COLO668 (cell line): ENCODE data around the gene TMEM132D.
A peak's percentile ranks its signal among the peaks of the same experiment; 100 is the strongest.

Experiments used
- DNase-seq: peaks from one replicate; lab custom pipeline; 2025; ENCODE audit not compliant: unreplicated experiment; lab: John Stamatoyannopoulos, UW

The TMEM132D gene

DNA sequence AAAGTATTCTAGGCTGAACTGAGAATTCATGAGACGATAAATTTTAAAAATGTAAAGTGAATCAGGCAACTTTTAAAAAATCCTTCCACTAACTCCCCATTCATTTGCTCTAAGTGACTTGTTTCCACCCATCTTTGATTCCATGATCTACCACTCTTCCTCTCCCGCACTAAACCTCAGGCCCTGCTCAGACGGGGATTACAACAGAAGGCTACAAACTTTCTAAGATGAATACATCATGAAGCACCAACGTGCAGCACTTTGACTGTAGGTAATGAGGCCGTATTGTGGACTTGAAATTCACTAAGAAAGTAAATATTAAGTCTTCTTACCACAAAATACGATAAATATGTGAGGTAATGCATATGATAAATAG lies 30.0 kb downstream of the TMEM132D start:
- DNase-seq = no peak

DNA sequence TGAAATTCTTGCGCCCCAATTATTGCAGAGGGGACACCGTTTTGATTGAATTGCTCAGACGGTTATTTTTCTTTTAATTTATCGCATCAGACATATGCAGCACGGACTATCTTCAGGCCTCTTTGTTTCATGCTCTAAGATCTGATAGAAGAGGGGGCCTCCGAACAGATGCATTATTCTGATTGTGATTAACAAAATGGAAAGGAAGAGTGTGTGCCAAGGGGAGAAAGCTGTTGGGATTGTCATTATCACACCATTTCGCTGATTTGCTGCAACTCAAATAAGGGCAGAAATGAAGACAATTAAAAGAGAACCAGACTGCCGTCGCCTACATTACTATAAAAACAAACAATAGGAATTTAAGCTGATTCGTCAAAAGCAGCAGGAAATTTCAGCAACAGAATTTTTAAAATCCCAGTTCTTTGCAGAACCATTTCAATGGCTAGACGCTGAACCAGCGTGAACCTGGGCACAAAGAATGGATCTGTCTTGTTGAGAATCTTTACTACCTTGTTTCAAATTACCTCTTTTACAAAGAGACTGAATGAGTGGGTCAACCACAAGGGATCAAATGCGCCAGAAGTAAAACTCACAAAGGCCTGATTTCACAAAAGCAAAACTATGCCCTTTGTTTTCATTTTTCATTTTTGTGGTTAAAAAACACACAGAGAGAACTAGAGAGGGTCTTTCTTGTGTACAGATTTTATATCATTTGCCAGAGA lies 30.6 kb downstream of the TMEM132D start:
- no peak for DNase-seq

DNA sequence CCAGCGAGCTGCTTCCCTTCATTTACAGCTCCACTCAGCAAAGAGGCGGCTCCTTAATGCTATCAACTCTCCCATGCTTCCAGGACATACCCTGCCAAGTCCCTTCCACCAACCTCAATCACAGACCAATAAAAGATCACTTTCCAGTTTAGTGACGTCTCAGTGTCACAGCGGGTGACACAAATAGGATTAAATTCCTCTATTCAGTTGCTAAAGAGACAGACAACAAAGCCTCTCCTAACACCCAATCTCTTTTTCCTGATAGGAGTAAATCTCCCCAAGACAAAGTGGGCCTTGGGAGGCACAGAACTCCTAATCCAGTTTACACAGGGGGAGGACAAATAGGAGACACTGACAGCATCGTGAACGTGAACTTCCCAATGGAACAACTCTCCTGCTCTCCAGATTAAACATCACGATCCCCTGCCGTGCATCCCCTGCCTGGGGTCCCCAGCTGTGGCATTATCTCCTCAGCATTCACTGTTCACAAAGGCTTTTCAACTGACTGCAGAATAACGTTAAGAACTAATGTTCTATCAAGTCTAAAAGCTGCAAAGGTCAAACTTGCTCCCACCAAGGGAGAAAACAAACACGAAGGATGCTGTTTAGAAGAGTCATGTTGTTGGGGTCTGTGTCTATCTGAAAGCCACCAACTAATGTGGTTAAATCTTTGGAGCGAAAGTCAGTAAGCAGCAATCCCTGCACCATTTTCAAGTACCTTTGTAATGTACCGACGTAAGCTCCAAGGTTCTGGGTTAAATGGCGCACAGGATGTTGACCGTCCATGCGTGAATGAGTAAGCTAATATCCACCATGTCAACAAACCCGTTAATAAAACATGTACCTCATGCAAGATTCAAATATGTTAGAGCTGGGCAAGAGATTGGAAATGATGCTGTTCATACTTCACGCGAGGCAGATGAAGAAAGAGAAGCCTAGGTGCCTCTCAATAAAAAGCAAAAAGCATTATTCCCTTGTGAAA lies 31.5 kb downstream of the TMEM132D start:
- peak; percentile 30 for DNase-seq

DNA sequence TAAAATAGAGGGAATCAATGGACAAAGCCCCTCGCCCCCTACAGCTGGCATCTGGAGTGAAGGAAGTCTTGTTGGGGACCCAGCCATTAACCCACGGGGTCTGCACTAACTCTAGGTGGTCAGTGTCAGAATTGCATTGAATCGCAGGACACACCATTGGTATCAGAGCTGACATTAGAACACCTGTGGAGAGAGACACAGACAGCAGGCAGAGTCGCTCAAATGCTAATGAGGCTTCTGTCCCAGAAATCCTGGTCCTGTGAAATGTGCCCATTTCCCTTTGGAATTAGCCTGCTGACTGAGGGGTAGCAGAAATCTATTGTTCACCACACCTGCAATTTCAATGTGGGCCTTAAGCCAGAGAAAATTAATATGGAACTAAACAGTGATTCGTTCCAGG lies 33.0 kb downstream of the TMEM132D start:
- no peak for DNase-seq

DNA sequence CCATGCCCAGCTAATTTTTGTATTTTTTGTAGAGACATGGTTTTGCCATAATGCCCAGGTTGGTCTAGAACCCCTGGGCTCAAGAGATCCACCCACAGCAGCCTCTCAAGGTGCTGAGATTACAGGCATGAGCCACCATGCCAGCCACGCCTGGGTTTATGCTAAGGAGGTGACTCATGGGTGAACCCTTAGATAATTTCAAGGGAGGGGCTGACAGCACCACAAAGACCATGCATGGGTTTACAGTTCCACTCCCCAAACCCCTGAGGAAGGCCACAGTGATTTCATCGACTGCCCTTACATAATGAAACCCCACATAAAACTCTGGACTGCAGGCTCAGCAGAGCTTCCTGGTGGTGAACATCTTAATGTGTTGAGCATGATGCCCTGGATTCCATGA lies 33.7 kb downstream of the TMEM132D start:
- DNase-seq = no peak

DNA sequence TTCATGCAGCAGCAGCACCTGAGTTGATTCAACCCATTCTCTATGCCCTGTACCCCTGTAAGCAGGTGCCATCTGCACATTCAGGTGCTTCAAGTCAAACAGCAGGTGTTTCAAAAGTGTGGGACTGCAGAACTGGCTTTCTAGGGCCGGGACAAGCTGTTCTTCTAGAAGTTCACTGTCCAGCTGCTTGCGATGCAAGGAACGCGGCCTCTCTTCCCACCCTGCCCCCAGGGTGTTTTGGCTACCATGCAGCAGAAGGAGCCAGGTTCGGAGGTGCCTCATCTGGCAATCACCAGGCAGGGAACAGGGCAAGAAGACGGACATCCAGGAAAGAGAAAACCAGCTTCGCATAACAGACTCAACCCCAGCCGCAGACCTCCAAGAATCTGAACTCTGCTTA lies 35.2 kb downstream of the TMEM132D start:
- peak; percentile 15 for DNase-seq

DNA sequence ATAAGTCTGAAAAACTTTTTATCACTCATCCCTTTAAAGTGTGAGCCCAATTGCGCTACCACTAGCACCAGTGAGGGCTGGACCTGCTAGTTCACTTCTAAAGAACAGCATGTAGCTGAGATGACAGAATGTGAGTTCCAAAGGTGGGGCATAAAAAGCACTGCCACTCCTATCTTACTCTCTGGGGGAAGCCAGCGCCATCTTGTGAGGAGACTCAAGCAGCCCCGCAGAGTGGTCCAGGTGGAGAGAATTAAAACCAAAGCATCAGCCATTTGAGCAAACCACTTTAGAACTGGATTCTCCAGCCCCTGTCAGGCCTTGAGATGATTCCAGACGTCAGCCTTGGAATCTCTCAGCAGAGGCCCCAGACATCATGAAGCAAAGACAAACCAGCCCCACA lies 39.9 kb downstream of the TMEM132D start:
- no peak for DNase-seq

DNA sequence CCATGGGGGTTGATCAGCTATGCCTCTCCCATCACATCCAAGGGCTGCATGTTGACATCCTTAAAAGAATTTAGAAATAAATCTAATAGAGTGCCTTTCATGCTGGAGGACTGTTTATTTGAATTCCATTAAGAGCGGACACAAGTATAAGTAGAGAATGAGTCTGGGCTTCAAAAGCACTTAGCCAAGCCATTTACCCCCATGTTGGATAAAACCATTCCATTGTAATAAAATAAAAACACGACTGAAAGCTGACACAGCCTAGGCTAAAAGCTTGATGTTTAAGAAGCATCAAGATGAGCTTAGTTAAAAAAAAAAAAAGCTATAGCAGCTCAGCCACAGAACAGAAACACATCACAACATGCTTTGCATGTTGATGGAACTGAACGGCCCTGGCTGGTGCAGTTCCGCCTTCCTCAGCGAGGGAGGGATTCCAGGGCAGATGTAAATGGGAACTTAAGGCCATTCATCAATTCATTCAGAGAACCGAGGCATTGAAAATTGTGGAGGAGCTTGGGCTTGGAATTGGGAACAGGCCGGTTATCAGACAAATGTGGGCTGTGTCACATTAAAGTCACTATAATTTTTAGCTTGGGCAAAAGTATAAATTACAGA lies 41.2 kb downstream of the TMEM132D start:
- no peak for DNase-seq

DNA sequence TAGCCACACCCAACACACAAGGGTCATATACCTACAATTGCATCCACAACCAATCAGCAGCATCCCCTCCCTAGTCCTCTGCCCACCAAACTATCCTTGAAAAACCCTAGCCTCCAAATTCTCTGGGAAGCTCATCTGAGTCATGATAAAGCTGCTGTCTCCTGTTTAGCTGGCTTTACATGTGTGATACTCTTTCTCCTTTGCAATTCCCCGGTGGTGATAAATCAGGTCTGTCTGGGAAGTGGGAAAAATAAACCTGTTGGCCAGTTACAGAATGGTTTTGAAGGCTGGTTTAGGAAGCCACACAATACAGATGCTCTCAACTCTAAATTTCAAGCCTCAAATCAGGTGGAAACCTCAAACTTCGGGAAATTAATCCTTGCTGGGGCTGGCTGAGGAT lies 41.9 kb downstream of the TMEM132D start:
- no peak for DNase-seq

DNA sequence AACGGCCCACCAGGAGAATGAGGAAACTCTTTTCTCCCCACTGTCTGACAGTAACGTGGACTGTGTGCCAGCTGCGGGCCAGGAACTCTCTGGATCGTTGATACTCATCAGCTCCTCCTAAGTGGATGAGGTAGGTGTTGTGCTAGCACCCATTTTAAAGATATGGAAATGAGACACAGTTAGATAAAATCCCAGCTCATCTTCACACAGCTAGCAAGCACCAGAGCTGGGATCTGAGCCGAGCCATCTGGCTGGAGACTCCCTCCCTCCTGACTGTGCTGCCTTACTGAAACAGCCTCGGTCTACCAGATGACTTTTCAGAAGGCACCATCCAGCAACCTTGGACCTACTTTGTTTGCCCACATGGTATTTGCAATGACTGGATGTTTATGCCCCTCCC lies 49.2 kb downstream of the TMEM132D start:
- DNase-seq = no peak

DNA sequence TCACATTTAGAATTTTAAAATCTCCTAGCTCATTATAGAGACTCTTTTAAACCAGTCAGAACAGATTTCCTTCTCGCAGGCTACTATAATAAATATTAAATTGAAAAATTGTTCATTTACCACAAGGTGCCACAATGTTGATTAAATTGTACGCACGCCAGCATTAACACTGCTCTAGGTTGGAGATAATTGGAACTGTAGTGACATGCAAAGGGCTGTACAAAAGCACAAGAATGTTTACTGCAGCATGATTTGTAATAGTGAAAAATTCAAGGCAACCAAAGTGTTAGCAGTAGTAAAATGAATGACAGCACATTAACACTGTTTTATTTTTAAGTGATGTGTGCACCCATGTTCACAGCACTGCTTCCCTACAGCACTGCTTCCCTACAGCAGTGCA lies 52.5 kb downstream of the TMEM132D start:
- DNase-seq = no peak

DNA sequence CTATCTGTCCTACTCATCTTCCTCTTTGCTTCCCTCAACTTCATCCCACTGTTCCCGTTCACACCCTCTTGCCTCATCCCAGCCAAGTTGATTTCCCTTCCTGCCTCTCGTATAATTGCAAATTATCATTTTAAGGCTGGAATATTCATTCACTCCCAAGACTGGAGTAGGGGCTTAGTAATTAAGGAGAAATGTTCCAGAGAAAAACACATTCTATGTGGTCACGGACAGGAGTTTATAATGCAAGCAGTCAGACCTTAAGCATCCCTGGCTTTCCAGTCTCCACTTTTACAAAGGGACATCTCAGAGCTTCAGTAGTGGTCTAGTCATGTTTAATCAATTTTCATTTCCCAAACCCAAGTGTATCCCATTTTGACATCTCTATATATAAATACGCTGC lies 54.9 kb downstream of the TMEM132D start:
- DNase-seq = no peak

DNA sequence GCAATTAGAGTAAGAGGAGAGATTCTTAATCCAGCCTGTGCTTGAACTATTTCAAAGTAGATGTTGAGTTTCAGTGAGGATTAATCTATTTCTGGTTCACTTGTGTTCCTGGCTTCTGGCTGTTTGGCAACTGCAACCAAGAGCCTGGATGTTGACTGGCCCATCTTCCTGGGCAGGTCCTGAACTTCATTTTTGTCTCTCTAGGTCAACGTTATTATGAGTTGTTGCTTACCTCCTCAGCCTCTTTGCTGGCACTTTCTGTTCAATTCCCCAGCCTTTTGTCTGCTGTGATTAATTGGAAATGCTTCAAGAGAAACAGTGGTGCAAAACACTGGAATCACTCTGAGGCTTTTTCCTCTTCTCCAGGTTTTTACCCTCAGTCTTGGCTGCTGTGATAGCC lies 56.8 kb downstream of the TMEM132D start:
- no peak for DNase-seq

DNA sequence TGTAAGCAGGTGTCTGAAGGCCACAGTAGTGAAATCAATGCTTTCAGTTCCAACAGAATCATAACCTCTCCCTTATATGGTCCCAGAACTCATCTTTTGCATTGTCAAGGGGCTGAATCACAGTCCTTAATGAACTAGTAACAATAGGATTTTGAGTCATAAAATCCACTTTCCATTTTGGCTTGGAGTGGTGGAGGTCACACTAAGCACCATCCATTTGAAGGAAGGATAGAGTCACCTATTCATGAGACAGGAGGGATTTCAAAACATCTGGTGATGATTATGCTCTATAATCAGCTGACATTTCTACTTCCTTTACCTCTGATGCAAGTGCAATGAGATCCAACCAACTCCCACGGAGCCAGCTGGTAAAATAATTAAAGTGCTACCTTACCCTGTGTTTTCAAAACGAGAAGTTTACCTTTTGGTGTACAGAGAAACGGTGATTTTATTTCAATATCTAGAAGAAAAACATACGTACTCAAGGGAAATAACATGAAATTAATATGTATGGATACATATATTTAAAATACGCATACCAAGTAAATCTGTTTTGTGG lies 59.1 kb downstream of the TMEM132D start:
- DNase-seq = no peak

DNA sequence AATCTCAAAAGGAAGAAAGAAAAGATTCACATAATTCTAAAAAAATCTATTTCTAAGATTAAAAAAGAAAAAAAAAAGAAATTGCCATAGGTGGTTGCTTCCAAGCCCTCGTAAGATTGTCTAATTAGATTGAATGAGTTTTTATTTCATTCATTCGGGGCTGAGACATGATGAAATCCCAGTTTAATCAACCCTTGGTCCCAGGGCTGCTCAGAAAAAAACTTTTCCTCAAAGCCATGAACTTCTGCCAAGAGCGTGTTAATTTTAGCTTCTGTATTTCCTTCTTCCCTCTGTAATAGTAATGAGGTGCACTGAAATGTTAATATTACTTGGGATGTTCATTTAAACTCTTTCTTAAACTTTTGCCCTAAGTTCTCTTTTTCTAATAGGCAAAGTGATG lies 62.6 kb downstream of the TMEM132D start:
- DNase-seq = no peak

DNA sequence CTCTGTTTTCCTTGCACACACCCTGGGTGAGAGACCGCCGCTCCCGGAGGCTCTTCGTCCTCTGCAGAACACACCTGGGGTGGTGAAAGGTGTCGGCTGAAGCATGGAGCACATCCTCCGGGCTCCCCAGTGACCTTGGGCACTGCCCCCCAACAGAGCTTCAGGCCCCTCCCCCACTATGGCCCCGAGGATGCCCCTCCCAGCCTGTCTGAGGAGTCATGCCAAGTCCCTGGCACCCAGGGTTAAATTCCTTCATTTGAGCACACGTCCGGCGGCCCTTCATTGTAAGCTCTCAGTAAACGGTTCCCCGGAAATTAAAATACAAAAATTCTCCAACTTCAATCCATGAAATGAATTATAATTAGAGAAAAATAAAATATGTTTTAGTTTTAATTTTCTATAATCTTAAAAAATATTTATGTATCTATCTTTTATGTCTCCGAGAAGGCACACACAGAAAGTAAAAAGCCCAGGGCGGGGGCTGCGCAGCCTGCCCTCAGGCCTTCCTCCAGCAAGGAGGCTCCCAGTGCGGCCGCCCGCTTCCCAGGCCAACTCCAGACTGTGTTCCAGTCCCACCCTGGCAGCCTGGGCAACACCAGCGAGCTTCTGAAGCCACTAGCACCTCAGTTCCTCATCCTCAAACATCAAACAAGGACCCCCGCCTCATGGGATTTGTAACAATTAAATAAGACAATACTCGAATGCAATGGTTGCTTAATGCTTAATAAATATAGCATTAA lies 63.5 kb downstream of the TMEM132D start:
- no peak for DNase-seq

DNA sequence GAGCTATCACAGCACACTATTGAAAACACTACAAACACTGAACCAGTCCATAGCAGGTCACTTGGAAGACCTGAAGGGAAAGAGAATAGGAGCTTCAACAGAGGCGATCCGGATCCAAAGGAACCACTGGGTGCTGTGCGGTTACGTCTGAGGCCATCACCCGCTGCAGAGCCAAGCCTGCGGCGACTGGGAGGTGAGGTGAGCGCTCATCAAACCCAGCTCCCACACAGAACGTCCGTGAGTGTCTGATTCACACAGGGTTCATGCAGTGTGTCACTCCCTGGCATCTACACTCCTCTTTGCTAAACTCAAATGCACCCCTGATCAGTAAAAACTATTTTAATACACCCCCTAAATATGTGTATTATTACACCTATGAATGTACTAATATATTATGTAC lies 64.1 kb downstream of the TMEM132D start:
- no peak for DNase-seq

DNA sequence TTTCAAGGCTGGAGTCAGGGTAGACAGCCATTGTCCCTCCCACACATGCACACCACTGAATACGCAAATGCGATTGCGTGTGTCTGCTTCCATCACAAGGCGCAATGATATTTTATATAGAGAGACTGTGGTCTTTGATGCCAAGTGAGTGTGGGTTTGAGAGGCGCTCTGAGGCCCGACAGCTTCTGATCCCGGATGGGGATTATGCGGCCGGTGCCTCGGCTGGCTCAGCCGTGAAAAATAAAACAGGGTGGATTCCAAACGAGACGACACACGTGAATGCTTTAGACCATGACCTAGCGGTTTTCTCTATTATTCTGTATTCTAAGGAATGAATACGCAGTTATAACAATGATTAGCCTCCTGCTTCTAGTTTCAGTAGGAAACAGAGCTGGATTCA lies 72.5 kb downstream of the TMEM132D start:
- no peak for DNase-seq

DNA sequence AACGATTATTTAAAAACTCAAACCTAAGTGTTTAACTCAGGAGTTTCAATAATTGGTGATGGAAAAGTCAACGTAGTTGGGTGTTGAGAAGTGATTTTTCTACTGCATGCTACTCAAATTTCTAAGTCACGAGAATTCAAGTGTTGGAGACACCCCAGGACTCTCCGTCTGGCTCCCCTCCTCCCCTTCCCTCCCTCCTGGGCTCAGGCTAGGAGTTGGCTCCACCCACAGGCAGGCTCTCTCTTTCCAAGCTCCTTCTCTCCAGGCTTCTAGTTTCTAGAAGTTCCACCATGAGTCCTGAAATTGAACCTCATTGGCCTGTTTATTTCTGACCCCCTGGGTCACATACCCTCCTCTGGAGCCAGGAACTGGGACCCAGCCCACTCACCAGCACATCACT lies 73.0 kb downstream of the TMEM132D start:
- DNase-seq = no peak

DNA sequence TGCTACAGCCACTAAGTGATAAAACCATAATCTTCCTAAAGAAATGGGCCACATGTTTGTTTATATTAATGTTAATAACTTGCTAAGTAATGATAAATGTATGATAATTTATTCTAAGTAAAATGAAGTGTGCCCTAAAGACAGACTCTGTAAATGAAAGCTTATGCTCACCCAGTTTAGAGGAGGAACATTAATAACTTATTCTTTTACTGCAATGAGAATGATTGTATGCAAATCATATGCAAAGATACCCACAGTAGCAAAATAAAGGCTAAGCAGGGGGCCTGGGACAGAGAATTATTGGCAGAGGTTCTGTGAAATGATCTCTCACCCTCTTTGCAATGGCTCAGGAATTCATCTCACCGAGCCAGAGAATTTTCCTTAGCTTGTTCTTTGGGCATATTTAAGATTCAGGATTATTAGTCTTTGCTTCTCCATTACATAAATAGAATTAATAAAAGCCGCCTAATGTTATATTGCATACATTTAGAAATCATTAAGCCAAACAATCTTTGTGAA lies 75.9 kb downstream of the TMEM132D start:
- no peak for DNase-seq
